Thyroid gland (tissue), 4 donors: ENCODE results near the gene PPP1R12B.

Experiments
- CTCF ChIP-seq, 6 experiments: fragments of 200-600 bp in 3 of 6; fragments of 450-650 bp in 3 of 6; sonication (generic) in 3 of 6; IDR thresholded peaks; one replicate each; pipeline ENCODE4 v1.5.1; 2016 to 2019; ENCODE audit warnings: antibody characterized with exemption in 6 of 6, mild to moderate bottlenecking in 2 of 6, inconsistent platforms in 1 of 6, moderate library complexity in 1 of 6
- POLR2A ChIP-seq, 2 donors: fragments of 450-650 bp; IDR thresholded peaks; one replicate each; pipeline ENCODE4 v1.6.1; 2017; ENCODE audit warnings: antibody characterized with exemption in 2 of 2, mild to moderate bottlenecking in 2 of 2, moderate library complexity in 1 of 2

- TF ChIP-seq CTCF (IDR thresholded peaks at IDR 0.05) (no peak), POLR2A (IDR thresholded peaks at IDR 0.05) (no peak)
Observed at GRCh38 chr1:202471246-202471645, 122.7 kb downstream of the PPP1R12B start.
